ENCODE data around the gene MDGA2.
"Not testable (repeated sequence)": the region's sequence is repeated elsewhere in the genome, so short reads cannot be mapped to it uniquely, and the experiment has no call there.

Gene MDGA2

GRCh38 chr14:47057364-47057763, 618.0 kb downstream of the MDGA2 start:
- no peak for DNase-seq

- DNase-seq = no peak
These were observed 630.6 kb downstream of the MDGA2 start for GRCh38 chr14:47044841-47045240.

- no peak for DNase-seq
These were observed 634.9 kb downstream of the MDGA2 start for GRCh38 chr14:47040550-47040949.

GRCh38 chr14:47039336-47039735, 636.1 kb downstream of the MDGA2 start:
- no peak for DNase-seq

GRCh38 chr14:47022721-47023120, 652.7 kb downstream of the MDGA2 start:
- DNase-seq = no peak

GRCh38 chr14:47020500-47020899, 654.9 kb downstream of the MDGA2 start:
- DNase-seq = no peak

GRCh38 chr14:47012533-47013280, 662.7 kb downstream of the MDGA2 start:
- no peak for DNase-seq

- no peak for DNase-seq
These were observed 665.8 kb downstream of the MDGA2 start for GRCh38 chr14:47009615-47010014.

GRCh38 chr14:47008732-47009131, 666.7 kb downstream of the MDGA2 start:
- DNase-seq = no peak

- no peak for DNase-seq
These were observed 675.7 kb downstream of the MDGA2 start for GRCh38 chr14:46999661-47000060.

- no peak for DNase-seq
These were observed 685.8 kb downstream of the MDGA2 start for GRCh38 chr14:46989566-46989965.

- no peak for DNase-seq
These were observed 687.1 kb downstream of the MDGA2 start for GRCh38 chr14:46988312-46988711.

- no peak for DNase-seq
These were observed 689.6 kb downstream of the MDGA2 start for GRCh38 chr14:46985529-46986380.

- DNase-seq = no peak
These were observed 702.1 kb downstream of the MDGA2 start for GRCh38 chr14:46973295-46973694.

- DNase-seq = no peak
These were observed 711.0 kb downstream of the MDGA2 start for GRCh38 chr14:46964378-46964777.

- DNase-seq = no peak
These were observed 724.3 kb downstream of the MDGA2 start for GRCh38 chr14:46951103-46951502.

- no peak for DNase-seq
These were observed 734.8 kb downstream of the MDGA2 start for GRCh38 chr14:46940611-46941010.

GRCh38 chr14:46920542-46920941, 754.9 kb downstream of the MDGA2 start:
- DNase-seq = no peak

GRCh38 chr14:46915539-46915938, 759.9 kb downstream of the MDGA2 start:
- not testable (repeated sequence) for DNase-seq

- no peak for DNase-seq
These were observed 772.6 kb downstream of the MDGA2 start for GRCh38 chr14:46902837-46903236.

- no peak for DNase-seq
These were observed 780.9 kb downstream of the MDGA2 start for GRCh38 chr14:46894476-46894875.

GRCh38 chr14:46887144-46887543, 788.3 kb downstream of the MDGA2 start:
- no peak for DNase-seq

GRCh38 chr14:46885566-46885965, 789.8 kb downstream of the MDGA2 start:
- no peak for DNase-seq

- no peak for DNase-seq
These were observed 813.7 kb downstream of the MDGA2 start for GRCh38 chr14:46861753-46862152.

All from NCI-H1436 treated with DMSO at 0.1 percent for 48 hours (cell line).